Nephron (organoid): Measurements from ENCODE around the gene CNOT4.

Source experiments
- H3K27ac Mint-ChIP-seq, 3 experiments: 2 replicates each; pipeline ENCODE4 v1.8.0; 2020; ENCODE audit warnings: mixed read lengths in 3 of 3, mild to moderate bottlenecking in 2 of 3, moderate library complexity in 1 of 3
- H3K27me3 Mint-ChIP-seq: 2 replicates; pipeline ENCODE4 v1.8.0; 2021; ENCODE audit warnings: low read depth, mild to moderate bottlenecking, moderate library complexity, mixed read lengths
- H3K36me3 Mint-ChIP-seq: 2 replicates; pipeline ENCODE4 v1.8.0; 2020; ENCODE audit warnings: low read depth, mixed read lengths
- H3K4me1 Mint-ChIP-seq: 2 replicates; pipeline ENCODE4 v1.8.0; 2020; ENCODE audit warnings: mixed read lengths
- H3K4me3 Mint-ChIP-seq, 3 experiments: 2 replicates each; pipeline ENCODE4 v1.8.0; 2020; ENCODE audit warnings: mild to moderate bottlenecking in 3 of 3, mixed read lengths in 3 of 3, moderate library complexity in 2 of 3
- H3K9me3 Mint-ChIP-seq: 2 replicates; pipeline ENCODE4 v1.8.0; 2020; ENCODE audit warnings: mixed read lengths
- TF ChIP-seq, protein P1 (sequence below), 3 experiments: fragments of 200-600 bp; sonication (generic); IDR thresholded peaks; one replicate each; pipeline ENCODE4 v1.5.0; 2021; ENCODE audit warnings: antibody characterized with exemption in 3 of 3; ENCODE audit not compliant: unreplicated experiment in 3 of 3

Gene CNOT4

DNA sequence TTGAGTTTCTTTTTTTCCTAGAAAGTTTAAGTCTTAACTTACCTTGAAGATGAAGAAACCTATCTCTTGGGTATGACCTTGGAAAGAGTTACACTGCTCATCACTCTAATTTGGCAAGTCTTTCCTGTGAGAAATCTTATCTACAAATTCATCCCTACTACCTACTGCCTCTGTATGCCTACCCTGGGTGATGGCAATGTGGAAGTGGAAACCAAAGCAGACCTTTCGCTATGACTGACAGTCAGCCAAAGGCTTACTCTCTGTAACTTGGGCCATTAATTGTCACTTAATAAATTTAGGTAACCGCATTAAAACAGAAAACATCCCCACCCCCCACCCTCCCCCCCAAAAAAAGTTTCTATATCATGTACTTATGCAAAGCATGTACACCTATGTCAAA lies 103.9 kb downstream of the CNOT4 start:
- TF ChIP-seq, protein P1, sequence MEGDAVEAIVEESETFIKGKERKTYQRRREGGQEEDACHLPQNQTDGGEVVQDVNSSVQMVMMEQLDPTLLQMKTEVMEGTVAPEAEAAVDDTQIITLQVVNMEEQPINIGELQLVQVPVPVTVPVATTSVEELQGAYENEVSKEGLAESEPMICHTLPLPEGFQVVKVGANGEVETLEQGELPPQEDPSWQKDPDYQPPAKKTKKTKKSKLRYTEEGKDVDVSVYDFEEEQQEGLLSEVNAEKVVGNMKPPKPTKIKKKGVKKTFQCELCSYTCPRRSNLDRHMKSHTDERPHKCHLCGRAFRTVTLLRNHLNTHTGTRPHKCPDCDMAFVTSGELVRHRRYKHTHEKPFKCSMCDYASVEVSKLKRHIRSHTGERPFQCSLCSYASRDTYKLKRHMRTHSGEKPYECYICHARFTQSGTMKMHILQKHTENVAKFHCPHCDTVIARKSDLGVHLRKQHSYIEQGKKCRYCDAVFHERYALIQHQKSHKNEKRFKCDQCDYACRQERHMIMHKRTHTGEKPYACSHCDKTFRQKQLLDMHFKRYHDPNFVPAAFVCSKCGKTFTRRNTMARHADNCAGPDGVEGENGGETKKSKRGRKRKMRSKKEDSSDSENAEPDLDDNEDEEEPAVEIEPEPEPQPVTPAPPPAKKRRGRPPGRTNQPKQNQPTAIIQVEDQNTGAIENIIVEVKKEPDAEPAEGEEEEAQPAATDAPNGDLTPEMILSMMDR (IDR thresholded peaks at IDR 0.05; ENCODE audit: unreplicated experiment in 3 of 3): no peak
- Mint-ChIP-seq H3K27ac (no peak overlapping the region), H3K36me3 (peaks cover 17% of the 10 kb centered on the region), H3K9me3 (no peaks in the 10 kb centered on the region), H3K27me3 (no peaks in the 10 kb centered on the region), H3K4me1 (peaks cover 9% of the 10 kb centered on the region), H3K4me3 (no peak overlapping the region)

DNA sequence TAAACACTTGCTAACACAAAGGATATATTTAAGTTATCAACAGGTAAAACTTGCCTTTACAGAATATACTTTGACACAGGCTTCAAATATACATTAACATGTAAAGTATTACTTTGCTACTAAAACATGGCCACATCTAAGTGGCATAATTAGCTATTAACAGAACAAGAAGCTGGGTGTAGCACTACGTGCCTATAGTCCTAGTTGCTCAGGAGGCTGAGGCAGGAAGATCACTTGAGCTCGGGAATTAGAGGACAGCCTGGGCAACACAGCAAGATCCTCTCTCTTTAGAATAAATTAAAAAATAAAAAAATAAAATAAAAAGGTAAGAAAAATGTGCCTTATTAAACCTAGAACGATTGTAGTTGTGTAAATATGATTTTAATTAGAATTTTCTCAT lies 106.6 kb downstream of the CNOT4 start:
- Mint-ChIP-seq H3K4me3 (no peak overlapping the region), H3K27me3 (no peaks in the 10 kb centered on the region), H3K36me3 (peaks cover 14% of the 10 kb centered on the region), H3K27ac (no peak overlapping the region), H3K4me1 (peaks cover 9% of the 10 kb centered on the region), H3K9me3 (no peaks in the 10 kb centered on the region)
- TF ChIP-seq, protein P1 (IDR thresholded peaks at IDR 0.05; ENCODE audit: unreplicated experiment in 3 of 3): no peak

DNA sequence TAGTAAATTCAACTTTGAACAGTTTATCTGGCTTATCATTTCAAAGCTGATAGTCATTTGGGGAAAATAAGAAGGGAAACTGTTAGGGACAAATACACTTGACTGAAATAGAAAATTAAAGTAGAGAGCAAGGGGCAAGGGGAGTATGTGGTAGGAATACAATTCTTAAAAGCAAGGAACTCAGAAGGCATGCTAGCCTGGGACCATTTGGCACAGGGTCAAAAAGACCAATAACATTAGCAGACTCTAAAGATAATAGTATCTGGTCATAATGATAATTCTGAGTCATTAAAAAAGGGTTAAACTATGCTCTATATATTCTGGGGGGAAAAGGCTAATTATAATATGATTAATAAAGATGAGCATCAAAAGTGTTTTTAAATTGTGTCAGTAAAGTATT lies 112.2 kb downstream of the CNOT4 start:
- Mint-ChIP-seq H3K4me1 (no peaks in the 10 kb centered on the region), H3K27ac (no peak overlapping the region), H3K9me3 (no peaks in the 10 kb centered on the region), H3K36me3 (peaks cover 37% of the 10 kb centered on the region), H3K27me3 (no peaks in the 10 kb centered on the region), H3K4me3 (no peak overlapping the region)
- TF ChIP-seq, protein P1 (IDR thresholded peaks at IDR 0.05; ENCODE audit: unreplicated experiment in 3 of 3): no peak

DNA sequence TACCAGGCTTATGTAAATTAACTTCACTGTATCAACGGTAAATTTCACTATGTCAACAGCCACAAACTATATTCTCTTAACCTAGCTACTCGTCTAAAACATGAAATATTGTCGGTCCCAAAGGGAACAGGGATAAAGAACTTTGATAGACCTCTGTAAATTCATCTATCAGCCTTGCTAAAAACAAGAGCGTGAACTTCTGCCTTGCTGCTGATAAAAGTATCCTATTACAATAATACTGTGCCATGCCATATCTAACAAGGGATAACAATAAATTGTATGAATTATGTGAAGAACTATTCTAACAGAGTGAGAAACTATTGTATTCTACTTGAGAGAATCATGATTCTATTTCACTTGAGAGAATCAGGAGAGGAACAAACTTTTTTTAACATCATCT lies 117.2 kb downstream of the CNOT4 start:
- Mint-ChIP-seq H3K4me3 (no peak overlapping the region), H3K9me3 (no peaks in the 10 kb centered on the region), H3K27me3 (no peaks in the 10 kb centered on the region), H3K36me3 (peaks cover 44% of the 10 kb centered on the region), H3K27ac (no peak overlapping the region), H3K4me1 (peaks cover 4% of the 10 kb centered on the region)
- TF ChIP-seq, protein P1 (IDR thresholded peaks at IDR 0.05; ENCODE audit: unreplicated experiment in 3 of 3): no peak

DNA sequence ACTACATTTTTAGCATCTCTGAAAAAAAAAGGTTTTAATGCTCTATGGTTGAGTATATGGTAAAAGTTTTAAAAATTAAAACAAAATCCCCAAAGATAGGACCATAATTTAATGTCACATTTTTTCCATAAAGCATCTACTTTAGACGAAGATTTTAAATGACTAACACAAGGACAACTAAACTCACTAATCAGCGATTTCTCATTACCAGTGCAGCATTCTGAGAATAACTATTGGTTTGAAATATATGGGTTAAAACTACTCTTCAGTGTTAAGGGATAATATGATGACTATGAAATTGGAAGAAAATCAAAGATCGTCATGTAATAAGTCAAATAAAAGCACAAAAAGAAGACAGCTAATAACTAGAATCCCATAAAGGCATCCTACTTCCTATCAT lies 118.4 kb downstream of the CNOT4 start:
- no peak overlapping the region for H3K4me3 Mint-ChIP-seq
- H3K4me1 Mint-ChIP-seq: peaks cover 8% of the 10 kb centered on the region
- H3K9me3 Mint-ChIP-seq: no peaks in the 10 kb centered on the region
- H3K27ac Mint-ChIP-seq: no peak overlapping the region
- TF ChIP-seq, protein P1 (IDR thresholded peaks at IDR 0.05; ENCODE audit: unreplicated experiment in 3 of 3): no peak
- H3K27me3 Mint-ChIP-seq: no peaks in the 10 kb centered on the region
- peaks cover 40% of the 10 kb centered on the region for H3K36me3 Mint-ChIP-seq

DNA sequence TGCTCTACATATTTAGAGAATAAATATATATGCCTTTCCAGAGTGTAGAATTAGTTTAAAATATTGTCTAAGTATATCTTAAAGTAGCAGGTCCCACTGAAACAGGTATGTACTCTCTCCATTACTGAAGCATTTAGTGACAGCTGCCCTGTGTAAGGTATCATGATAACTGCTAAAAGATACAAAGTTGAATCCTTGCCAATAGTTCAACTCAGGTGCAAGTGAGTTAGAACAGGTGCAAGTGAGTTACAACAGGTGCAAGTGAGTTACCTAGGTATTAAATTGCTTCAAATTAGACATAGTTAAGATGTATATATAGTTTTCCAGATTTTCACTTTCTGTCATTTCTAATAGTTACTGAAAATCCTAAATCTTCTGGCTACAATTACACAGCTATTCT lies 119.1 kb downstream of the CNOT4 start:
- Mint-ChIP-seq H3K27me3 (no peaks in the 10 kb centered on the region), H3K36me3 (peaks cover 38% of the 10 kb centered on the region), H3K4me3 (no peak overlapping the region), H3K27ac (no peak overlapping the region), H3K4me1 (peaks cover 10% of the 10 kb centered on the region), H3K9me3 (no peaks in the 10 kb centered on the region)
- TF ChIP-seq, protein P1 (IDR thresholded peaks at IDR 0.05; ENCODE audit: unreplicated experiment in 3 of 3): no peak
